Measurements from ENCODE around the gene HOXB5. TPM values are rescaled to one million over a fixed set of nuclear protein-coding genes. Genes with fewer than 3 reads are reported as not detected.

Gene HOXB5
- total RNA-seq: 2.1 and 5.6 TPM in 2 replicates
- long read RNA-seq, partial matches to known transcripts: 0 of 1 reads
- long read RNA-seq, other reads (novel, unspliced or antisense): 0 of 1 reads

DNA sequence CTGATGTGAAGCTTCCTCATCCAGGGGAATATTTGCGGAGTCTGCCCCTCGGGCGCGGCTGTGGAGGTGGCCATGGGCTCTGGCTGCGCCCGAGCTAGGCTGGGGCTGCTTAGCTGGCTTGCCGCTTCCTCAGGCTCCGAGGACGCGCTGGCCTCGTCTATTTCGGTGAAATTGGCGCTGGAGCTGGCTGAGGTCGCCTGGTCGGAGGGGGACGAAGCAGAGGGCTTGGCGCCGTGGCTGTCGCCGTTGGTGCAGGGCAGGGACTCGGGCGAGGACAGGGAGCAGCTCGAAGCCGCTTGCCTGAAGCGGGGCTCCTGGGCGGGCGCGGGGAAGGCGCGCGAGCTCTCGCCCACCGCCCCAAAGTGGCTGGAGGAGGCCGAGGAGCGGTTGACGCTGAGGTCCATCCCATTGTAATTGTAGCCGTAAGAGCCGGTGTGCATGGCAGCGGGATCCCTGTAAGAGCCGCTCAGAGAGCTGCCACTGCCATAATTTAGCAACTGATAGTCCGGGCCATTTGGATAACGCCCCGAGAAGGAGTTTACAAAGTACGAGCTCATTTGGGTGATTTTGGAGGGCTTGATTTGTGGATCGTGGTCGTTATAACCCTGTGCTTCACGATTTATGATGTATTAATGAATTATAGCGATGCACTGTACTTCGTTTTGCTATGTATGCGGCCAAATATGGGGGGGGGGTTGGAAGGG, at the start of gene HOXB5:
HOXB5 (minus strand) TSS at position 654 of the 704 bp plus-strand sequence; CDS start at position 557, 97 bp downstream.
- H3K27me3 Mint-ChIP-seq: peaks cover 99% of the 10 kb centered on the region
- TF ChIP-seq, protein P1, sequence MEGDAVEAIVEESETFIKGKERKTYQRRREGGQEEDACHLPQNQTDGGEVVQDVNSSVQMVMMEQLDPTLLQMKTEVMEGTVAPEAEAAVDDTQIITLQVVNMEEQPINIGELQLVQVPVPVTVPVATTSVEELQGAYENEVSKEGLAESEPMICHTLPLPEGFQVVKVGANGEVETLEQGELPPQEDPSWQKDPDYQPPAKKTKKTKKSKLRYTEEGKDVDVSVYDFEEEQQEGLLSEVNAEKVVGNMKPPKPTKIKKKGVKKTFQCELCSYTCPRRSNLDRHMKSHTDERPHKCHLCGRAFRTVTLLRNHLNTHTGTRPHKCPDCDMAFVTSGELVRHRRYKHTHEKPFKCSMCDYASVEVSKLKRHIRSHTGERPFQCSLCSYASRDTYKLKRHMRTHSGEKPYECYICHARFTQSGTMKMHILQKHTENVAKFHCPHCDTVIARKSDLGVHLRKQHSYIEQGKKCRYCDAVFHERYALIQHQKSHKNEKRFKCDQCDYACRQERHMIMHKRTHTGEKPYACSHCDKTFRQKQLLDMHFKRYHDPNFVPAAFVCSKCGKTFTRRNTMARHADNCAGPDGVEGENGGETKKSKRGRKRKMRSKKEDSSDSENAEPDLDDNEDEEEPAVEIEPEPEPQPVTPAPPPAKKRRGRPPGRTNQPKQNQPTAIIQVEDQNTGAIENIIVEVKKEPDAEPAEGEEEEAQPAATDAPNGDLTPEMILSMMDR (IDR thresholded peaks at IDR 0.05; ENCODE audit: unreplicated experiment): no peak
- H3K4me1 Mint-ChIP-seq (ENCODE audit: low read depth): peaks cover 7% of the 10 kb centered on the region
- peak within 1 kb of the TSS; percentile 64 for H3K4me3 Mint-ChIP-seq (ENCODE audit: low read depth)
- peak within 1 kb of the TSS; percentile 24 for H3K27ac Mint-ChIP-seq
- no peaks in the 10 kb centered on the region for H3K9me3 Mint-ChIP-seq (ENCODE audit: low read depth)
- H3K36me3 Mint-ChIP-seq (ENCODE audit: insufficient read depth): peaks cover 1% of the 10 kb centered on the region
- no peak for DNase-seq (ENCODE audit: low spot score, unreplicated experiment)

DNA sequence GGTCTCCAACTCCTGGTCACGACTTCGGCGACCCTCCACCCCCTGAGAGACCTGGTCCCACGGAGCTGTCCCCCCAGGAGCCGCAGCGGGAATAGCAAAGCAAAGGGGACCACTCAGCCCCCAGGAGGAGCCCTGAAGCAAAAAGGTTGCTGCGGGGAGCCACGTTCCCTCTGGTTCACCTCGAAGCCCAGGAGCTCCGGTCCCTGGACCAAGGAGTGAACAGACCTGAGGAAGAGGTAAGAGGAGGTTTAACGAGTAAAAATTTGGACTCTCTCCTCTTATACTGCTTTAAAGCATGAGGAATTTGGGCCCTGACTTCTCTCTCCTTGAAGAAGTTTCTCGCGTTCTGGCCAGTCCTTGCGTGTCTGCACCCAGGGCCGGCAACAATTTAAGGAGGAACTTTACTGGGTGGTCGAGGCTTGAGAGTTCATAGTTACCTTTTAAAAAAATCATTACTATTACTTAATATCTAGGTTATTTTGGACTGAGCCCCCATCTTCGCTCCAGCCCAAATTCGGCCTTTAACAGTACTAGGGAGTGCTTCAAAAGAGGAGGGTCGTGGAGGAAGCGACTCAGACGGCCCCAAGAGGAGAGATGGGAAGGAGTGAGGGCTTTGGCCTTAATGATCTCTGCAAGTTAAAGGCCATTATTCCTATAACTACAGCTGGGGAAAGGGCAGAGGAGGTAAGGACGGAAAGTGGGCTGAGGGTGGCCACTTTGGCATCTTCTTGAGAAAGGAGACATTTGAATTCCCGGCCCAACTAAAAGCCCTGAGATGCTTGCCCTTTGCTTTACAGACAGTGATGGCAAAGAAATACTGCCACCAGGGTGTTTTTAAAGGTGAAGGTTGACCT, 49.5 kb upstream of the HOXB5 start:
- no peak overlapping the region for H3K4me3 Mint-ChIP-seq (ENCODE audit: low read depth)
- H3K27ac Mint-ChIP-seq: no peak overlapping the region
- H3K4me1 Mint-ChIP-seq (ENCODE audit: low read depth): peaks cover 2% of the 10 kb centered on the region
- TF ChIP-seq, protein P1 (IDR thresholded peaks at IDR 0.05; ENCODE audit: unreplicated experiment): no peak
- no peaks in the 10 kb centered on the region for H3K36me3 Mint-ChIP-seq (ENCODE audit: insufficient read depth)
- no peak for DNase-seq (ENCODE audit: low spot score, unreplicated experiment)
- H3K27me3 Mint-ChIP-seq: peaks cover 95% of the 10 kb centered on the region
- H3K9me3 Mint-ChIP-seq (ENCODE audit: low read depth): no peaks in the 10 kb centered on the region

DNA sequence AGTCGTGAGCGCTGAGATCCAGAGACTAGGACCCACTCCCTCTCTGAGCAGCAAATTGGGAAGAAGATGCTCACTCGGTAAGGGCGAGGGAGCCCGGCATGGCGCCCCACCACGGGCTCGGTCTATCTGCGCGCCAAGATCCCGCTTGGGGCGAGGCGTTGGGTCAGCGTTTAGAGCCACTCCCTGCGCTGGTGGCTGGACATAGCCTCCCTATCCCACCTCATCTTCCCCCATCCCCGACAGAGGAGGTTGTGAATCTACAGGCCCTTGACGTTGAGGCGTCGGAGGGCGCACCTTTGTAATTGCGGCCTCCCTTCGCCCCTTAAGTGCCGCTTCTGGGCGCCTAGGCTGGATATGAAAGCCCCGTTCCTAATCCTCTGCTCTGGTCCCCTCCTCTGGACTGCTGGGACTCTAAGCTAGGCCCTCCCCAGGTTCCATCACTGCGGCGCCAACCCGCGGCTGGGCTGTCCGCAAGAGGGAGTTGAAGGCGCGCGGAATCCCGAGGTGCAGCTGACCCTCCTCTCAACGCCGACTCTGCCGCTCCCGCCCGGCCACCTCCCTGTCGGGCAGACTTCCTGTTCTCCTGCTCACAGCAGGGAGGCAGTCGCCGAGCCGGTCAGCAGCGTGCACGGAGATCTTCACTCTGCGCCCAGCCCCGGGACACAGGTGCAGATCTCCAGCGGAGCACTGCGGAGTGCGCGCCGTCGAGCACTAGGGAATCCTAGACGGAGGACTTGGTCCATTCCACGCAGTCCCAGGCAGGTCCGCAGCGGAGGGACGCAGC, 48.7 kb upstream of the HOXB5 start:
- no peak for DNase-seq (ENCODE audit: low spot score, unreplicated experiment)
- TF ChIP-seq, protein P1 (IDR thresholded peaks at IDR 0.05; ENCODE audit: unreplicated experiment): peak; percentile 10
- Mint-ChIP-seq H3K27ac (no peak overlapping the region), H3K4me3 (ENCODE audit: low read depth) (no peak overlapping the region), H3K36me3 (ENCODE audit: insufficient read depth) (no peaks in the 10 kb centered on the region), H3K9me3 (ENCODE audit: low read depth) (no peaks in the 10 kb centered on the region), H3K27me3 (peaks cover 96% of the 10 kb centered on the region), H3K4me1 (ENCODE audit: low read depth) (peaks cover 2% of the 10 kb centered on the region)

DNA sequence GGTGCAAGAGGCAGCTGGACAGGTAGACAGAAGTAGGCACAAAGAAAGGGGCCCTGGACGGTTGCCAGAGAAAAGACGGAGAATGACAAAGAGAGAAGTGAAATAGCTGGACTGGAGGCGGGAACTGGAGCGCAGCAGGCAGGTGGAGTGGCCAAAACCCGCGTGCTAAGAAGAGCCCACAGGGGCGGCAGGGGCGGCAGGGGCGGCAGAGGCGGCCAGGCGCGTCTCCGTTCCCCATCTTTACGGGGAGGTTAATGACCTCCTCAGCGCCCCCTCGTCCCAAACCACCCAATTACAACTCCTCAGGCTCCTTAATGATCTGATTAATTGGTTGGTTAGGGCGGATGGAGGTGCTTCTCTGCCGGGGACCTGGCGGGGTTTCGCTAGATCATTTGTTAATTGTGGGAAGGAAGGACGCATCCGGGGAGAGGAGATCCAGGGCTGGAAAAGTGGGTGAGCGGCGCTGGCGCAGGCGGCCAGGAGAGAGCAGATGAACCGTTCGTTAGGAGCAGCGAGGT, 48.0 kb upstream of the HOXB5 start:
- H3K36me3 Mint-ChIP-seq (ENCODE audit: insufficient read depth): no peaks in the 10 kb centered on the region
- DNase-seq (ENCODE audit: low spot score, unreplicated experiment): no peak
- no peak overlapping the region for H3K27ac Mint-ChIP-seq
- H3K4me1 Mint-ChIP-seq (ENCODE audit: low read depth): no peaks in the 10 kb centered on the region
- no peaks in the 10 kb centered on the region for H3K9me3 Mint-ChIP-seq (ENCODE audit: low read depth)
- TF ChIP-seq, protein P1 (IDR thresholded peaks at IDR 0.05; ENCODE audit: unreplicated experiment): no peak
- peaks cover 97% of the 10 kb centered on the region for H3K27me3 Mint-ChIP-seq
- no peak overlapping the region for H3K4me3 Mint-ChIP-seq (ENCODE audit: low read depth)

DNA sequence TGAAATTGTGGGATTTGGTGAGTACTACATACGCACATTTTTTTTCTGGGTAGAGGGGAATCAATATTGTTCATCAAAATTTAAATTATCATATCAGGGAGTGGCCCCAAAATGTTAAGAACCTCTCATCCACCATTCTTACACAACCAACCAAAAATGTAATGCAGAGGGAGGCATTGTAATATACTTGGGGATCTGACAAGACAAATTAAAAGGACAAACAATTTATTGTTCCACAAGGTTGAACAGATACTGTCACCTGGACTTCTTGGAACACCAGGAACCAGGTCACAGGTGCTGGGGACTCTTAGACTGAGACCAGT, 47.2 kb upstream of the HOXB5 start:
- Mint-ChIP-seq H3K9me3 (ENCODE audit: low read depth) (no peaks in the 10 kb centered on the region), H3K27me3 (peaks cover 100% of the 10 kb centered on the region), H3K36me3 (ENCODE audit: insufficient read depth) (no peaks in the 10 kb centered on the region), H3K4me1 (ENCODE audit: low read depth) (no peaks in the 10 kb centered on the region), H3K4me3 (ENCODE audit: low read depth) (no peak overlapping the region), H3K27ac (no peak overlapping the region)
- no peak for DNase-seq (ENCODE audit: low spot score, unreplicated experiment)
- TF ChIP-seq, protein P1 (IDR thresholded peaks at IDR 0.05; ENCODE audit: unreplicated experiment): no peak

Measured in progenitor cell of endocrine pancreas (in vitro differentiated cells).